HEK293T (cell line): Measurements from ENCODE around the gene KRTAP10-11.
"Not testable (repeated sequence)": the region's sequence is repeated elsewhere in the genome, so short reads cannot be mapped to it uniquely, and the experiment has no call there.

Source experiments
- CTCF ChIA-PET: fragments of 350-600 bp; formaldehyde crosslinking; extraction: SDS; loops from one replicate; lab custom pipeline; 2021; ENCODE audit warnings: antibody characterized with exemption, inconsistent platforms; lab: Yijun Ruan, JAX
- POLR2A ChIA-PET: fragments of 350-600 bp; formaldehyde crosslinking; extraction: SDS; loops from one replicate; lab custom pipeline; 2020; ENCODE audit warnings: antibody characterized with exemption, inconsistent platforms; lab: Yijun Ruan, JAX
- DNase-seq: peaks from one replicate; pipeline ENCODE4 v3.0.0; 2012; ENCODE audit warnings: mixed read lengths; ENCODE audit errors: extremely low spot score
- ARNT ChIP-seq: fragments of 450-650 bp; IDR thresholded peaks from 2 replicates; pipeline ENCODE4 v1.6.1; 2017; ENCODE audit warnings: mild to moderate bottlenecking
- BHLHE40 ChIP-seq: fragments of 450-650 bp; IDR thresholded peaks from 2 replicates; pipeline ENCODE4 v1.6.1; 2016; ENCODE audit warnings: mild to moderate bottlenecking, moderate library complexity, borderline replicate concordance
- CTBP1 ChIP-seq: fragments of 450-650 bp; IDR thresholded peaks from 2 replicates; pipeline ENCODE4 v1.6.1; 2016; ENCODE audit warnings: borderline replicate concordance
- ELF4 ChIP-seq: fragments of 450-650 bp; IDR thresholded peaks from 2 replicates; pipeline ENCODE4 v1.6.1; 2017; ENCODE audit warnings: antibody characterized with exemption
- FOXA1 ChIP-seq: fragments of 450-650 bp; IDR thresholded peaks from 2 replicates; pipeline ENCODE4 v1.6.1; 2016; ENCODE audit warnings: mild to moderate bottlenecking
- FOXK2 ChIP-seq: fragments of 450-650 bp; IDR thresholded peaks from 2 replicates; pipeline ENCODE4 v1.6.1; 2016; ENCODE audit warnings: mild to moderate bottlenecking
- FOXM1 ChIP-seq: fragments of 450-650 bp; IDR thresholded peaks from 2 replicates; pipeline ENCODE4 v1.6.1; 2017; ENCODE audit warnings: mild to moderate bottlenecking, borderline replicate concordance
- HDGF ChIP-seq: fragments of 450-650 bp; IDR thresholded peaks from 2 replicates; pipeline ENCODE4 v1.6.1; 2017; ENCODE audit warnings: antibody characterized with exemption, borderline replicate concordance
- L3MBTL2 ChIP-seq: fragments of 450-650 bp; conservative IDR thresholded peaks from 2 replicates; pipeline ENCODE4 v1.6.1; 2016; ENCODE audit warnings: mild to moderate bottlenecking
- LEF1 ChIP-seq: fragments of 450-650 bp; IDR thresholded peaks from 2 replicates; pipeline ENCODE4 v1.6.1; 2017; ENCODE audit warnings: mild to moderate bottlenecking, borderline replicate concordance
- NFRKB ChIP-seq: fragments of 450-650 bp; IDR thresholded peaks from 2 replicates; pipeline ENCODE4 v1.6.1; 2016; ENCODE audit warnings: mild to moderate bottlenecking, moderate library complexity
- PKNOX1 ChIP-seq: fragments of 450-650 bp; IDR thresholded peaks from 2 replicates; pipeline ENCODE4 v1.6.1; 2016
- SP1 ChIP-seq: fragments of 450-650 bp; IDR thresholded peaks from 2 replicates; pipeline ENCODE4 v1.6.1; 2017
- SUZ12 ChIP-seq: fragments of 450-650 bp; IDR thresholded peaks from 2 replicates; pipeline ENCODE4 v1.6.1; 2016; ENCODE audit warnings: mild to moderate bottlenecking
- TARDBP ChIP-seq: fragments of 450-650 bp; IDR thresholded peaks from 2 replicates; pipeline ENCODE4 v1.6.1; 2016
- ZNF384 ChIP-seq: fragments of 450-650 bp; IDR thresholded peaks from 2 replicates; pipeline ENCODE4 v1.6.1; 2016

Gene KRTAP10-11

DNA sequence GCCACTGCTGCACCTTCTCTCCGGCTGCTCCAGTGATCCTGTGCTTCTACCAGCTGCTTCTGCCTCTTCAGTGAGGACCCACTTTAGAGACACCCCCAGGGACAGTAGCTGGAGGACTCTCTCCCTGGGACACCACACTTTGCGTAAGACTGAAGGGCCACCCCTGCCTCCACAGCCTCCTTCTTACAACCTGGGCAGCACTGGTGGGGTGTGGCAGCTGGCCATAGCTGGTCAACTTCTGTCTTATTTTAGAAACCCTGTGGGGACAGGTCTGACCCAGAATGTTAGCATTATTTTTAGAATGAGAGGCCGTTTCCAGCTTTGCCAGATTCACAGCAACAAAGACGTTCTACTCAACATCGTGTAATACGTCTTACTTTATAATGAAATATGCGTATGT is 20.5 kb upstream of the KRTAP10-11 start:
- ChIA-PET POLR2A (no interaction called here), CTCF (interaction anchor here (0.6 kb wide), 1 partner anchor 90 kb away, joined by 3 read pairs; no protein-coding TSS in a partner anchor)
- no peak for TF ChIP-seq LEF1
- no peak for TF ChIP-seq FOXA1
- no peak for TF ChIP-seq L3MBTL2
- no peak for TF ChIP-seq NFRKB
- no peak for TF ChIP-seq SP1
- TF ChIP-seq ARNT = no peak
- no peak for TF ChIP-seq TARDBP
- TF ChIP-seq ELF4 = no peak
- TF ChIP-seq FOXM1 = no peak
- TF ChIP-seq CTBP1 = no peak
- no peak for TF ChIP-seq SUZ12
- TF ChIP-seq BHLHE40 = no peak
- no peak for TF ChIP-seq ZNF384
- DNase-seq = no peak

DNA sequence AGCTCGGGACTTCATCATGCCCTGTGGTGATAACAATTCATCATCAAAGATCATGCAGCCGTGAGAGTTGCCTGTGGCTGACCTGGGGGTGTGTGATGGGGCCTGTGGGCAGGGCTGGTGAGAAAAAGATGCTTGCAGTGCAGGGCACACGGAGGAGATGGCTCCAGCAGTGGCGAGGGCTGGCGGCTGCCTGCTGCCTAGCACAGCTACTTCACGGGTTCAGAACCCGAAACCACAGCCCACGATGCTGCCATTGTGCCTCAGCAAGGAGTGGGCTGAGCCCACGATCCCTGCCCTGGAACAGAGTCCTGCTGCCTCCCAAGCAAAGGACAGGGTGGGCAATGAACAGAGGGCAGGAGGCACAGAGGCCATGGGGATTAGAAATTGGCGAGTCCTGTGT is 20.0 kb upstream of the KRTAP10-11 start:
- no peak for TF ChIP-seq NFRKB
- no peak for TF ChIP-seq FOXM1
- no peak for TF ChIP-seq ARNT
- TF ChIP-seq HDGF = no peak
- TF ChIP-seq PKNOX1 = no peak
- TF ChIP-seq SUZ12 = no peak
- TF ChIP-seq FOXA1 = no peak
- no peak for TF ChIP-seq TARDBP
- no peak for TF ChIP-seq L3MBTL2
- TF ChIP-seq FOXK2 = no peak
- no peak for TF ChIP-seq LEF1
- no peak for TF ChIP-seq ZNF384
- TF ChIP-seq SP1 = no peak
- CTCF ChIA-PET = no interaction called here
- POLR2A ChIA-PET = no interaction called here
- DNase-seq = no peak

DNA sequence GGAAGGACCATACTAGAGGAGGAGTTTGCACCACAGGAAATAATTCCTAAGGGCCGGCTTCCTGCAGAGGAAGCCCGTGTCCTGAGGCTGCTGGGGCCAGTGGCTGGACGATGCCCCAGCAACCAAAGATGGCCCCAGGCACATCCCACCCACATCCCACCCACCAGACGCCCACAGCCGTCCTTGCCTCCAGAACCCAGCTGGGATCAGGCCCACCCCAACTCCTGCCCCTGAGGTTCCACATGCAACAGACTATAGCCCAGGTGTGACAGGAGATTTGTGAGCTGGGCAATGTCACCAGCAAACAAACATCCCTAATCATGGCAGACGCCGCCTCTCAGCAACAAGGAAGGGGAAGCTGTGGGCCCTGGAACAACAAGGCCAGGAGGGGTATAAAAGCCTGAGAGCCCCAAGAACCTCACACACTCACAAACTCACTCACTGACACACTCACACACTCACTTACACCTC is 19.5 kb upstream of the KRTAP10-11 start, which contains the start of gene KRTAP10-9:
Gene KRTAP10-9 (plus strand): TSS at position 421 of the 471 bp plus-strand sequence. CDS start 79 bp downstream, outside the sequence.
- POLR2A ChIA-PET = no interaction called here
- no peak for DNase-seq
- no peak for TF ChIP-seq NFRKB
- no peak for TF ChIP-seq ARNT
- TF ChIP-seq ELF4 = no peak
- TF ChIP-seq HDGF = no peak
- TF ChIP-seq CTBP1 = no peak
- TF ChIP-seq BHLHE40 = no peak
- TF ChIP-seq ZNF384 = no peak
- TF ChIP-seq FOXA1 = no peak
- no peak for TF ChIP-seq FOXK2
- TF ChIP-seq PKNOX1 = no peak
- no peak for TF ChIP-seq LEF1
- TF ChIP-seq L3MBTL2 = no peak
- no peak for TF ChIP-seq FOXM1
- no peak for TF ChIP-seq TARDBP
- TF ChIP-seq SP1 = no peak
- TF ChIP-seq SUZ12 = no peak
- CTCF ChIA-PET = no interaction called here

DNA sequence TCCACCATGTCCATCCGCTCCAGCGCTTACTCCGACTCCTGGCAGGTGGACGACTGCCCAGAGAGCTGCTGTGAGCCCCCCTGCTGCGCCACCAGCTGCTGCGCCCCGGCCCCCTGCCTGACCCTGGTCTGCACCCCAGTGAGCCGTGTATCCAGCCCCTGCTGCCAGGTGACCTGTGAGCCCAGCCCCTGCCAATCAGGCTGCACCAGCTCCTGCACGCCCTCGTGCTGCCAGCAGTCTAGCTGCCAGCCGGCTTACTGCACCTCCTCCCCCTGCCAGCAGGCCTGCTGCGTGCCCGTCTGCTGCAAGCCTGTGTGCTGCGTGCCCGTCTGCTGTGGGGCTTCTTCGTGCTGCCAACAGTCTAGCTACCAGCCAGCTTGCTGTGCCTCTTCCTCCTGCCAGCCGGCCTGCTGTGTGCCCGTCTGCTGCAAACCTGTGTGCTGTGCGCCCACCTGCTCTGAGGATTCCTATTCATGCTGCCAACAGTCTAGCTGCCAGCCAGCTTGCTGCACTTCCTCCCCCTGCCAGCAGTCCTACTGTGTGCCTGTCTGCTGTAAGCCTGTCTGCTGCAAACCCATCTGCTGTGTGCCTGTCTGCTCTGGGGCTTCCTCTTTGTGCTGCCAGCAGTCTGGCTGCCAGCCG is 18.9 kb upstream of the KRTAP10-11 start:
- POLR2A ChIA-PET, DNase-seq: not testable (repeated sequence)

DNA sequence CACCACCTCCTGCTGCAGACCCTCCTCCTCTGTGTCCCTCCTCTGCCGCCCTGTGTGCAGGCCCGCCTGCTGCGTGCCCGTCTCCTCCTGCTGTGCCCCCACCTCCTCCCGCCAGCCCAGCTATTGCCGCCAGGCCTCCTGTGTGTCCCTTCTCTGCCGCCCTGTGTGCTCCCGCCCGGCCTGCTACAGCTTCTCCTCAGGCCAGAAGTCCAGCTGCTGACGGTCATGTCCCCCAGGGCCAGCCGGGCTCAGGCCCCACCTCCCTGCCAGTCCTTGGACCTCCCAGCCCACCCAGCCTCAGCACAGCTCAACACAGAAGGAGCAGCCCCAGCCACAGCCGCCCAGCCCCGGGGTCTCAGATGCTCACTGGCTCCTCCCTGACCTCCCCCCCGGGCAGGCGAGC is 18.4 kb upstream of the KRTAP10-11 start:
- POLR2A ChIA-PET, CTCF ChIA-PET, DNase-seq: not testable (repeated sequence)

More for the DNA sequence above, 18.9 kb upstream of the KRTAP10-11 start:
- CTCF ChIA-PET = not testable (repeated sequence)

- no peak for TF ChIP-seq ARNT
- no peak for TF ChIP-seq FOXA1
- no peak for TF ChIP-seq CTBP1
- TF ChIP-seq NFRKB = no peak
- TF ChIP-seq HDGF = no peak
- no peak for TF ChIP-seq PKNOX1
- no peak for TF ChIP-seq ZNF384
- TF ChIP-seq LEF1 = no peak
- TF ChIP-seq SUZ12 = no peak
- POLR2A ChIA-PET = no interaction called here
- no peak for DNase-seq
- CTCF ChIA-PET = no interaction called here
Measured at GRCh38 chr21:44628707-44629391, 17.4 kb upstream of the KRTAP10-11 start.
